GM18868 (cell line): ENCODE measurements around the gene CCDC70.
"Not testable (repeated sequence)": the region's sequence is repeated elsewhere in the genome, so short reads cannot be mapped to it uniquely, and the experiment has no call there.

ENCODE experiments used
- ATAC-seq: cut with Tn5 transposase; IDR thresholded peaks from one replicate; pipeline ENCODE4 v1.9.1; 2021; ENCODE audit warnings: mild to moderate bottlenecking, moderate library complexity; ENCODE audit not compliant: unreplicated experiment

The CCDC70 gene

DNA sequence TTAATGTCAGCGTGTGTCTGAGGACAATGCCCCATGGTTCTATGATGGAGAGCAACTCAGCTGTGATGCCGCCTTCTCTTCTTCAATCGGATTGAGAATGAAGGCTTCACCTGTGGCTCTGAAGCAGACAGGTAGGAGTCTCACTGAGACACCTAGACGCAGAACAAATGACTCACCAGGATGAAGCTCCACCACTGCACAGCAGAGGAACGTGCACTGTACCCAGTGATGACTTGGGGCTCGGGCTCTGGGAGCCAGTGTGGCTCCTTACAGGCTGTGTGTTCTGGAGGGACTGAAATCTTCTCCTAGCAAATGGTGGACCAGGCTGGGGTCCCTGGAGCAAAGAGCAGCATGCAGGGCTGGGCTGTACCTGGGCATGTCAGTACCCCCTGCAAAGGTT is 44.0 kb downstream of the CCDC70 start:
- no peak for ATAC-seq

DNA sequence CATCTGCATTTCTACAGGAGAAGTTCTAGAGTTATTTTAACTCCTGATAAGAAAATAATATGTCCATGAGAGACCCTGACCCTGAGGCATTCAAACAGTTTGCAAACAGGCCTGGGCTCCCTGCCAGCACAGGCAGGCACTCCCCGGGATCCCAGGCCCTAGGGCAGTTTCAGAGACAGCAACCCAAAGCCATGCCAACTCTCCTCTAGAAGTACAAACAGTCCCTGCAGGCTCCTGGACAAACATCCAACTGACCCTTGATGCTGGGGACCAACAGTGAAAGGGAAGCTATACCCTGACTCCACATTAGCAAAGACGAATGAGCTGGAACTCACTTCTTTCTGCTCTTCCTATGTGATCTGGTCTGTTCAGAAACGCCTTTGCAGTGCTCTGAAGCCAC is 44.8 kb downstream of the CCDC70 start:
- no peak for ATAC-seq

DNA sequence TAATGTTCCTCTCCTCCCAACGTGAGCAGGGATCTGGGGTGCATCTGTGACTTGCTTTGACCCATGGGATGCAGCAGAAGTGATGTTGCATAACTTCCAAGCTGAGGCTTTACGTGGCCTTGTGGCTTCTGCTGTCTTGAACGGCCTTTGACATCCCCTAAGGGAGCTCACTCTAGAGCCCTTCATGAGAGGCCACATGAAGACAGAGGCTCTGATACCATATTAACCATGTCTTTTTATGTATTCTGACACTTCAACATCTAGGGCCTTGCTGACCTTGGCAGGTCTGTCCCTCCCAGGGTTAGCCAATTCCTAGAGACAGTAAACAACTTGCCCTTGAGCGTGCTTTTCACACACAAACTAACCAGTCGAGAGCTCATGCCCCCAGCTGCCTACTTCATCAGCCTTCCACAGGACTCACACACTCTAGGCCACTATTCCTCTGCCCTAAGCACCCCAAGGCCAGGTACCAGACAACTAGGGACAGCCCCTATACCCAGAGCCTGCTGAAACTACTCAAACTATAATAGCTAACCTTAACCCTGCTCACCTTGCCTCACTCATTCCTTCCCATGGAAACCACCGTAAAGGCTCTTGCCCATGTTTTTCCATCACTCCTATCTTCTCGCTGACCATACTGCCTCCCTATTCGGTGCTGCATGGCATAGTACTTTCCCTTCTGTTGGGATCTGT is 45.4 kb downstream of the CCDC70 start:
- ATAC-seq, result no peak

DNA sequence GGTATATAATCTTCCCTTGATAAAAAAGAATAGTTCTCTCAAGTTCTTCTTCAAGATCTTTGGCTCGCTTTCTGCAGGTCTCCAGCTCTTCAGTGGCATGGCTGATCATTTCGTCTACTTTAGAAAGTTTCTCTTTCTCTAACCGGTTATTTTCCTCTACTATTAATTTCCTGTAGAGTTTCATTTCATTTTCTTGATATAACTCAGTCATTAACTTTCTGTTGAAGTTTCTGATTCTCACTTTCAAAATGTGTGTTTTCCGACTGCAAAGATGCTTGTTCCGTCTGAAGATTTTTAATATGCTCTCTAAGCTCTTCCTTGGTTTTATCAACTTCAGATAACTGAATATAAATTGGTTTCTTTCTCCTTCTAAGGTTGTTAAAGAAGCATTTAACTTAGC is 47.5 kb downstream of the CCDC70 start:
- not testable (repeated sequence) for ATAC-seq

DNA sequence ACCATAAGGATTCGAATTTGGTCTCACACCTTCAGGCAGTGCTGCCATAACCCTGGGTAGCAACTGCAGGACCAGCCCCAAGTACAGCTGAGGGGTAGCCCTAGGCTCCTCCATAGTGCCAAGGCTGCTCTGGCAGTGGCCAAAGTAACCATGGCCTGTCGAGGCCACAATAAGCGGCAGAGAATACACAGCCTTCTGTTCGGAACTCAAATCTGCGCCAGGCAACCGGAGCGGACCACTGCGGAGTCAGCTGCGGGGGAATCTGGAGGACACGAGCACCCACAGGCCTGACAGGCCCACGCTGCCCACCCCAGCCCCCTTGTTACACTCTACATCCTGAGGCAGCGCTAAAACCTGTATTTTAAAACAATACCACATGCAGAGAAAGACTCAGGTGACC is 48.7 kb downstream of the CCDC70 start:
- no peak for ATAC-seq

DNA sequence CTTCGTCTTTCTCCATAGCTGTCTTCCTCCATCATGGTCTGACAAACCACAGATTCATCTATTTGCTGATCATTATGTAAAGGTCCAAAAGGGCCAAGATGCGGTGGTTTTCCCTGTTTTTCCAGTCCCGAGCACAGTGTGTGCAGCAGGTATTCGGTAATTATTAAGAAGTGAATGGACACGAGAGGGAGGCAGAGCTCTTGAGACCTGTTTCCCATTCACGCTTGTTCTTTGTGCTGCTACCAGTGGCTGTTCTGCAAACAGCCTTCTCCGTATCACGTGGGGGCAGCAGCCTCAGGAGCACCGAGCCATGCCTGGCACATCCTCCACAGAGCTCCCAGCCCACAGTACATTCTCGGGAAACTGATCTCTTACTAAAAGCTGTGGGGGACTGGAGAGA is 50.3 kb downstream of the CCDC70 start:
- no peak for ATAC-seq

DNA sequence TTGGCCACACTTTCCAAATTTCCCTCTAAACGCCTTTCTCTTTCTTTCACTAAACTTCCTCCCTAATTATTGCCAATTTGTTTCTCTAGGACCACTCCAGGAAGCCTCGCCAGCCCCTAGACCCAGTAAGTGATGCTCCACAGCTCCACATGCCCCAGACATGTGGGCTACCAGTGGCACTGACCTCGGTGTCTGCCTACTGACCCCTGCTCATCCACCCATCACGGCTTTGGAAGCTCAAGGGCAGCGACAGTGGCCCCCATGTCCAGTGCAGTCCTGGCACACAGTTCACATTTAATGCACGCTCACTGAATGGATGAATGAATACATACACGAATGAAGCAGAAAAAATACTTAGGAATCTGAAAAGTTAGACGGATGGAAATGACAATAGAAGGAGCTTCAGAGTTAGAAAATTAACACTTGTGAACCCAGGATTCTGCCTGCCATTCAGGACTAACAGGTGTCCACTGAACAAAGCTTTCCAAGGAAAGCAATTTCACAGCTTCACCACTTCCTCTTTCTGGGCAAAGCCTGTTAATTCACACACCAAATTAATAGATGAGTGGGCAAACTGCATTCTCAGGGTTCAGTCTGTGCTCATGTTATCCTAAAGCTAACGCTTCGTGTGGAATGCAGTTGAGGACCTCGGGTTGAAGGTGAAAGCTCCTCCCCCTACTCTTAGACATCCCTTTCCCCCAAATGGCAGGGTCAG is 50.9 kb downstream of the CCDC70 start:
- ATAC-seq, result no peak

DNA sequence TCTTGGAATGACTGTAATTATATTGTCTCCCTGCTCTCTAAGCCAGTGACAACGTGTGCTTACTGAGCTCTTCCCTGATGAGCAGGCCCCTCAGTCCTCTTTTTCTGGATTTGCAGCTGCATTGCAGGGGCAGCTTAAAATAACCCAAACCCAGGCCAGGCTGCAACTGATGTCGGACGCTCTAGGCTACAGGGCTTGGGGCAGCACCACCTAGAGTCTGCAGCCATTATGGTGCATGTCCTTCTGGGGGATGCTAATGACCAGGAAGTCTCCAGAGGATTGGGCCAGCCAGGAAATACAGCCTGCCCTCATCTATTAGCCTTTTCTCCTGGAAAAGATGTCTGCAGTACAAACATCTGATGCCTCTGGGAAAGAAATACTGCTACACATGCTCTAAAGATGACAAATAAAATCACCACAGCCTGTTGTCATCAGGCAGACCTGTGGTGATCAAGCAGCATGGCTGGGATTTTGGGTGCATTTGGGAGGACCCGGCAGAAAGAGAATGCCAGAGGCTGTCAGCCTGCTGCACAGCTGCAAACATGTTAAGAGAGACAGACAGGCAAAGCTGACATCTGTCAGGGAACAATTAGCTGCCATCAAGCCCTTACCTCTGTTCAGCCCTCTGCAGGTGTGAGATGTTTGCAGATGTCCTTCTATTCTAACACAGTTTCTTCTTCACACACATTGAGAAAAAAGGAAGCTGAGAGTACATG is 51.8 kb downstream of the CCDC70 start:
- ATAC-seq, result no peak

DNA sequence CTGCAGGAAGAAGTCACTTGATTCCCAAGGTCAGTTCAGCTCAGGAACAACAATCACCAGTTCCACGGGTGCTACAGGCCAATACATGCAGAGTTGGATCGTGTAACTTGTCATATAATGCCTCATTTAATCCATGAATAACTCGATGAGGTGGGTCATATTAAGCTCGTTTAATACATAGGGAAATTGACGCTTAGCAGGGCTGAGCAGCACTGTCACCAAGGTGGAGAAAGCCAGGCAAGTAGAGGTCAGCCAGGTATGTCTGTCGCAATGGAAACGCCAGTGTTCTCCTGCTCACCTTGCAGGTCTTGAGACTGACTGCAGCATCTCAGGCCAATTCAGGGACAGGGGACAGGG is 52.3 kb downstream of the CCDC70 start:
- ATAC-seq, result no peak
